ENCODE results near the gene EPB42. TPM values are rescaled to one million over a fixed set of nuclear protein-coding genes. Genes with fewer than 3 reads are reported as not detected.

EPB42 gene
- total RNA-seq, 1 experiment from 2014 or later, result not detected

- Mint-ChIP-seq H3K27ac (no peak overlapping the region), H3K27me3 (ENCODE audit: low read depth) (no peaks in the 10 kb centered on the region; the same call in 1 of the 2 replicates), H3K9me3 (no peaks in the 10 kb centered on the region), H3K36me3 (no peaks in the 10 kb centered on the region), H3K4me3 (no peak overlapping the region), H3K4me1 (peaks cover 8% of the 10 kb centered on the region)
- TF ChIP-seq ATF3 (CRISPR knock-in tag; conservative IDR thresholded peaks at IDR 0.05) (no peak), CTCF (IDR thresholded peaks at IDR 0.05) (peak; percentile 67), ZNF232 (CRISPR knock-in tag; IDR thresholded peaks at IDR 0.05) (no peak), E2F1 (CRISPR knock-in tag; IDR thresholded peaks at IDR 0.05) (no peak), JAZF1 (CRISPR knock-in tag; IDR thresholded peaks at IDR 0.05) (no peak), IRF1 (CRISPR knock-in tag; IDR thresholded peaks at IDR 0.05) (no peak), GTF2I (CRISPR knock-in tag; conservative IDR thresholded peaks at IDR 0.05) (no peak)
- ChIA-PET POLR2A (interaction anchor here (0.7 kb wide), 1 partner anchor 9 kb away, joined by 3 read pairs; no protein-coding TSS in a partner anchor), CTCF (interaction anchor here (0.6 to 2.1 kb wide), 37 partner anchors 8 to 546 kb away, joined by 3 to 30 read pairs (median 4); partner anchors contain the start of genes CCNDBP1, TGM5, TGM7 and TUBGCP4)
- peak; percentile 96 for ATAC-seq
- DNase-seq (ENCODE audit: low spot score), result peak; percentile 80
Observed at GRCh38 chr15:43218908-43219706, 1.7 kb downstream of the EPB42 start.

GRCh38 chr15:43215961-43216360 is 4.9 kb downstream of the EPB42 start:
- CTCF ChIA-PET, result interaction anchor here (1.5 to 1.8 kb wide), 2 partner anchors 10 to 12 kb away, joined by 8 to 9 read pairs; no protein-coding TSS in a partner anchor

More at GRCh38 chr15:43215961-43216360, 4.9 kb downstream of the EPB42 start:
- Mint-ChIP-seq H3K9me3 (no peaks in the 10 kb centered on the region), H3K27me3 (ENCODE audit: low read depth) (no peaks in the 10 kb centered on the region; the same call in 1 of the 2 replicates), H3K4me3 (no peak overlapping the region), H3K4me1 (peaks cover 13% of the 10 kb centered on the region), H3K27ac (no peak overlapping the region), H3K36me3 (no peaks in the 10 kb centered on the region)
- DNase-seq (ENCODE audit: low spot score) (no peak), ATAC-seq (no peak)
- POLR2A ChIA-PET, result no interaction called here
- no peak for TF ChIP-seq ZNF532 (CRISPR knock-in tag; IDR thresholded peaks at IDR 0.05; ENCODE audit: borderline replicate concordance)
